ENCODE data around the gene MOB2.
"Not testable (repeated sequence)": the region's sequence is repeated elsewhere in the genome, so short reads cannot be mapped to it uniquely, and the experiment has no call there.

The MOB2 gene

DNA sequence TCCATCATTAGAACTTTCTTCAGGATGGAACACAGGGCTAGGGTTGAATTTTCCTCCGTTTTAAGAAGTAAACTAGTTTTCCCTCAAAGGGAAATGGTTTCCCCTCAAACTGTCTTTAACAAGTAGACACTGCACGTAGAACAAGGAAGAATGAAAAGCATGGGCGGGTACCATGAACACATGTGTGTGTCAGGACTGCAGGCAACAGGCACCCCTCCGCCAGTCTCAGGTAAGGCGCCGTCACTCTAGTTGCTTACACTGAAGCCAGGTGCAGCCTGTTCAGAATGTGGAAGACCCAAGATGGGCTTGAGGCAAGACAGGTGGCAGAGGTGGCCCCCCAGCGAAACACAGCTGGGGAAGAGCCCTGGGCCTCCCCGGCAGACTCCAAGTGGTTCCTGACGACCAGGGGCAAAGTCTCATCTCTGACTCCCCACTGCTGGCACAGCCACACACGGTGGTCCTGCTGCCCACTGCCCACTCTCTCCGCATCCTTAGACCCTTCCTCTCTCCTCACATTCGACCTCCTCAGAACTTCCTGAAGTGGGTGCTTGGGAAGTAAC lies 25.4 kb upstream of the MOB2 start:
- Histone ChIP-seq H3K9me3 (ENCODE audit: control insufficient read depth, low read length) (no peaks in the 10 kb centered on the region), H3K36me3 (ENCODE audit: control insufficient read depth, insufficient read depth, low read length) (no peaks in the 10 kb centered on the region), H3K79me2 (peaks cover 40% of the 10 kb centered on the region), H3K9ac (no peak overlapping the region), H3K4me1 (no peaks in the 10 kb centered on the region), H3K4me2 (ENCODE audit: low read length) (no peak overlapping the region), H3K27me3 (ENCODE audit: control insufficient read depth, insufficient read depth, low read length) (no peaks in the 10 kb centered on the region), H2AFZ (no peak overlapping the region), H3K27ac (no peak overlapping the region), H3K4me3 (ENCODE audit: low read depth, low read length) (no peak overlapping the region)
- TF ChIP-seq, protein P1, sequence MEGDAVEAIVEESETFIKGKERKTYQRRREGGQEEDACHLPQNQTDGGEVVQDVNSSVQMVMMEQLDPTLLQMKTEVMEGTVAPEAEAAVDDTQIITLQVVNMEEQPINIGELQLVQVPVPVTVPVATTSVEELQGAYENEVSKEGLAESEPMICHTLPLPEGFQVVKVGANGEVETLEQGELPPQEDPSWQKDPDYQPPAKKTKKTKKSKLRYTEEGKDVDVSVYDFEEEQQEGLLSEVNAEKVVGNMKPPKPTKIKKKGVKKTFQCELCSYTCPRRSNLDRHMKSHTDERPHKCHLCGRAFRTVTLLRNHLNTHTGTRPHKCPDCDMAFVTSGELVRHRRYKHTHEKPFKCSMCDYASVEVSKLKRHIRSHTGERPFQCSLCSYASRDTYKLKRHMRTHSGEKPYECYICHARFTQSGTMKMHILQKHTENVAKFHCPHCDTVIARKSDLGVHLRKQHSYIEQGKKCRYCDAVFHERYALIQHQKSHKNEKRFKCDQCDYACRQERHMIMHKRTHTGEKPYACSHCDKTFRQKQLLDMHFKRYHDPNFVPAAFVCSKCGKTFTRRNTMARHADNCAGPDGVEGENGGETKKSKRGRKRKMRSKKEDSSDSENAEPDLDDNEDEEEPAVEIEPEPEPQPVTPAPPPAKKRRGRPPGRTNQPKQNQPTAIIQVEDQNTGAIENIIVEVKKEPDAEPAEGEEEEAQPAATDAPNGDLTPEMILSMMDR (IDR thresholded peaks at IDR 0.05), result no peak

DNA sequence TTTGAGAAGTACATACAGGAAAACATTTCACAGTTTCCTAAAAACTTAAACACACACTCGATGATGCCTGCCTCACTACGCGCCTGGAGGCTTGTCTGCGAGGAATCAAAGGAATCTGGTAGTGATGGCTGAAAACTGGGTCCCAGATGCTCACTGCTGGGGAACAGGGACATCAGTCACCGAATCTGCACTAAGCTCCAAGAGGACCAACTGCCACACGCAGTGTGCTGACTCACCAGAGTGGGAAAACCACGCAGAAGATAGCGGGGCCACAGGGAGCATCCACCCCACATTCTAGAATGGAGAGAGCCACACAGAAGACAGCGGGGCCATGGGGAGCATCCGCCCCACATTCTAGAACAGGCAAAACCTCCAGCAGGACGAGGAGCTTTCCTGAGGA lies 24.3 kb upstream of the MOB2 start:
- H3K9ac ChIP-seq, result no peak overlapping the region
- no peaks in the 10 kb centered on the region for H3K27me3 ChIP-seq (ENCODE audit: control insufficient read depth, insufficient read depth, low read length)
- no peaks in the 10 kb centered on the region for H3K36me3 ChIP-seq (ENCODE audit: control insufficient read depth, insufficient read depth, low read length)
- no peaks in the 10 kb centered on the region for H3K4me1 ChIP-seq
- no peak overlapping the region for H3K27ac ChIP-seq
- H3K79me2 ChIP-seq, result peaks cover 42% of the 10 kb centered on the region
- H2AFZ ChIP-seq, result no peak overlapping the region
- H3K9me3 ChIP-seq (ENCODE audit: control insufficient read depth, low read length), result no peaks in the 10 kb centered on the region
- H3K4me2 ChIP-seq (ENCODE audit: low read length), result no peak overlapping the region
- TF ChIP-seq, protein P1 (IDR thresholded peaks at IDR 0.05), result no peak
- no peak overlapping the region for H3K4me3 ChIP-seq (ENCODE audit: low read depth, low read length)

DNA sequence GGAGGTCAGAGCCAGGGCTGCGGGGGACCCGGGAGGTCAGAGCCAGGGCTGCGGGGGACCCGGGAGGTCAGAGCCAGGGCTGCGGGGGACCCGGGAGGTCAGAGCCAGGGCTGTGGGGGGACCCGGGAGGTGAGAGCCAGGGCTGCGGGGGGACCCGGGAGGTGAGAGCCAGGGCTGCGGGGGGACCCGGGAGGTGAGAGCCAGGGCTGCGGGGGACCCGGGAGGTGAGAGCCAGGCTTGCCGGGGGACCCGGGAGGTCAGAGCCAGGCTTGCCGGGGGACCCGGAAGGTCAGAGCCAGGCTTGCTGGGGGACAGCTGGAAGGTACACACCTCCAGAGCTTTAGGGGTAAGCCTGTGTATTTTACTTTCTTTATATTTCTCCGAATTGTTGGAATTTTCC lies 23.8 kb upstream of the MOB2 start:
- not testable (repeated sequence) for H3K27me3 ChIP-seq (ENCODE audit: control insufficient read depth, insufficient read depth, low read length); H3K9me3 ChIP-seq (ENCODE audit: control insufficient read depth, low read length); H3K4me2 ChIP-seq (ENCODE audit: low read length); H2AFZ ChIP-seq; H3K4me3 ChIP-seq (ENCODE audit: low read depth, low read length); H3K27ac ChIP-seq; H3K4me1 ChIP-seq; H3K9ac ChIP-seq; H3K36me3 ChIP-seq (ENCODE audit: control insufficient read depth, insufficient read depth, low read length)
- H3K79me2 ChIP-seq, result peaks cover 41% of the 10 kb centered on the region

DNA sequence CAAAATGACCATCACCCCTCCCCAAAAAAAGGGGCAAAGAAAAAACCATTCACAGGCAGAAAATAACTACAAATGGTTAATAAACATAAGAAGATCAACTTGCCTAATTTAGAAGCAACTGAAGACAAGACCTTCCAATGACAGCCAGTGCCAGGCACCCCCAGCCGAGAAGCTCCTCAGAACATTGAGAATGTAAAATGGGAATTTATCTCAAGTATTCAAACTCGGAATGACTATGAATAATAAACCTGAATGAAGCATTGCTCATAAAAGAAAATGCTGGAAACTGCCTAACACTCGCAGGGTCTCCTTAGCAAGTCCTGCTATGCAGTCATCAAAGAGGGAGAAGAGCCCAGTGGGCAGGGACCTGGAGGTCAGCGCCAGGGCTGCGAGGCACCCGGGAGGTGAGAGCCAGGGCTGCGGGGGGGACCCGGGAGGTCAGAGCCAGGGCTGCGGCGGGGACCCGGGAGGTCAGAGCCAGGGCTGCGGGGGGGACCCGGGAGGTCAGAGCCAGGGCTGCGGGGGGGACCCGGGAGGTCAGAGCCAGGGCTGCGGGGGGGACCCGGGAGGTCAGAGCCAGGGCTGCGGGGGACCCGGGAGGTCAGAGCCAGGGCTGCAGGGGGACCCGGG lies 23.2 kb upstream of the MOB2 start:
- H3K27ac ChIP-seq, result no peak overlapping the region
- no peaks in the 10 kb centered on the region for H3K27me3 ChIP-seq (ENCODE audit: control insufficient read depth, insufficient read depth, low read length)
- H2AFZ ChIP-seq, result no peak overlapping the region
- H3K9ac ChIP-seq, result no peak overlapping the region
- H3K79me2 ChIP-seq, result peaks cover 40% of the 10 kb centered on the region
- H3K36me3 ChIP-seq (ENCODE audit: control insufficient read depth, insufficient read depth, low read length), result no peaks in the 10 kb centered on the region
- H3K4me1 ChIP-seq, result no peaks in the 10 kb centered on the region
- no peaks in the 10 kb centered on the region for H3K9me3 ChIP-seq (ENCODE audit: control insufficient read depth, low read length)
- no peak overlapping the region for H3K4me2 ChIP-seq (ENCODE audit: low read length)
- TF ChIP-seq, protein P1 (IDR thresholded peaks at IDR 0.05), result no peak
- H3K4me3 ChIP-seq (ENCODE audit: low read depth, low read length), result no peak overlapping the region

DNA sequence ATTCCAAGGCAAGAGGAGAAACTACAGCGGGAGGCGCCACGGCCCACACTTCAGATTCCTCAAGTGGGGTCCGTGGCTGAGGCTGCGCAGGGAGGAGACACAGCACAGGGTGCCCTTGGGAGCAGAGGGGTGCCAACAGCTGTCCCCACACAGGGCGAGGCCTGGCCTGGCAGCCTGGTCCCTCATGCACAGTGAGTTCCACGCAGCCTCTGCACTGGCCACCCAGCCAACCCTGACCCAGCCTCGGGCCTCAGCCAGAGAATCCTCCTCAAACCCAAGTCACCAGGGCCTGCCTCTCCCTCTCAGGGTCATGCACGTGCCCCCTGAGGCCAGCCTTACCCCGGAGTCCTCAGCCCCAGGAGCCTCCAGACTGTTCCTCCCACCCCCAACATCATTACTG lies 22.4 kb upstream of the MOB2 start:
- no peaks in the 10 kb centered on the region for H3K9me3 ChIP-seq (ENCODE audit: control insufficient read depth, low read length)
- no peaks in the 10 kb centered on the region for H3K4me1 ChIP-seq
- H3K36me3 ChIP-seq (ENCODE audit: control insufficient read depth, insufficient read depth, low read length), result no peaks in the 10 kb centered on the region
- H3K27me3 ChIP-seq (ENCODE audit: control insufficient read depth, insufficient read depth, low read length), result no peaks in the 10 kb centered on the region
- no peak overlapping the region for H3K4me2 ChIP-seq (ENCODE audit: low read length)
- no peak overlapping the region for H2AFZ ChIP-seq
- H3K79me2 ChIP-seq, result peaks cover 41% of the 10 kb centered on the region
- no peak overlapping the region for H3K9ac ChIP-seq
- no peak overlapping the region for H3K4me3 ChIP-seq (ENCODE audit: low read depth, low read length)
- TF ChIP-seq, protein P1 (IDR thresholded peaks at IDR 0.05), result no peak
- no peak overlapping the region for H3K27ac ChIP-seq

Data from parathyroid adenoma (tissue), 2 donors.